Endothelial cell of umbilical vein (primary cell): Measurements from ENCODE around the gene GCSH. TPM values are rescaled to one million over a fixed set of nuclear protein-coding genes. Genes with fewer than 3 reads are reported as not detected.

Source experiments
- BruUV-seq: library from RNA; stranded (reverse); fragments of 400-500 nt; replicated peaks from 2 replicates; lab custom pipeline; 2021; lab: Mats Ljungman, UMichigan
- CTCF ChIA-PET: fragments of 300-600, 350-600 bp; sonication (Branson Sonifier 250); formaldehyde crosslinking; loops from one replicate; lab custom pipeline; 2021; ENCODE audit warnings: antibody characterized with exemption, inconsistent platforms; lab: Charles Lee
- POLR2A ChIA-PET: fragments of 300-600, 350-600 bp; sonication (Branson Sonifier 250); formaldehyde crosslinking; loops from one replicate; lab custom pipeline; 2021; ENCODE audit warnings: antibody characterized with exemption, inconsistent platforms; lab: Charles Lee
- DNase-seq: peaks from one replicate; pipeline ENCODE4 v3.0.0-alpha.2; 2011; ENCODE audit warnings: low read depth, low spot score
- FAIRE-seq: peaks from 2 replicates; lab custom pipeline; 2011; peaks lifted over from hg19 to GRCh38; lab: Jason Lieb, UNC
- H2AFZ ChIP-seq: 2 replicates; pipeline ENCODE4 v1.6.0; 2012; ENCODE audit warnings: low read depth, low read length, control low read depth, inconsistent platforms
- H3K27ac ChIP-seq: 2 replicates; pipeline ENCODE4 v1.5.1; 2011; ENCODE audit warnings: low read depth, mild to moderate bottlenecking, control low read depth, low read length, moderate library complexity; ENCODE audit not compliant: insufficient read depth
- H3K27me3 ChIP-seq, 2 experiments: 2 replicates each; pipeline versions ENCODE4 v1.6.0 to v1.6.1; 2011; ENCODE audit warnings: low read length in 2 of 2, mixed read lengths in 1 of 2; ENCODE audit not compliant: control insufficient read depth in 2 of 2, insufficient read depth in 2 of 2
- H3K36me3 ChIP-seq, 2 experiments: 2 replicates in 1 of 2; 3 replicates in 1 of 2; pipeline ENCODE4 v1.5.1; 2011; ENCODE audit warnings: low read length in 2 of 2, mild to moderate bottlenecking in 1 of 2, moderate library complexity in 1 of 2; ENCODE audit not compliant: control insufficient read depth in 2 of 2, insufficient read depth in 2 of 2; ENCODE audit errors: extremely low read depth in 1 of 2
- H3K4me1 ChIP-seq: 3 replicates; pipeline ENCODE4 v1.5.1; 2011; ENCODE audit warnings: mild to moderate bottlenecking, low read length; ENCODE audit not compliant: control insufficient read depth, insufficient read depth; ENCODE audit errors: extremely low read depth
- H3K4me2 ChIP-seq: 2 replicates; pipeline ENCODE4 v1.6.1; 2011; ENCODE audit warnings: low read length, control low read depth, mixed read lengths; ENCODE audit not compliant: insufficient read depth
- H3K4me3 ChIP-seq, 3 experiments: fragments of 200-600 bp in 1 of 3; sonication (generic), shearing (Covaris generic) in 1 of 3; replicated peaks in 1 of 3; 2 replicates each; pipeline ENCODE4 v1.5.1; 2011 to 2016; ENCODE audit warnings: control low read depth in 3 of 3, low read length in 3 of 3, mild to moderate bottlenecking in 2 of 3, inconsistent platforms in 1 of 3, low read depth in 1 of 3, moderate library complexity in 1 of 3; ENCODE audit not compliant: insufficient read depth in 1 of 3
- H3K79me2 ChIP-seq: 2 replicates; pipeline ENCODE4 v1.6.0; 2012; ENCODE audit warnings: low read length, inconsistent platforms; ENCODE audit not compliant: control insufficient read depth, insufficient read depth
- H3K9ac ChIP-seq: replicated peaks from 2 replicates; pipeline ENCODE3; 2011; ENCODE audit warnings: low read length, control low read depth; ENCODE audit not compliant: insufficient read depth; ENCODE audit errors: extremely low read depth
- H3K9me1 ChIP-seq: replicated peaks from 3 replicates; pipeline ENCODE4 v1.6.0; 2011; ENCODE audit warnings: mild to moderate bottlenecking, low read length; ENCODE audit not compliant: control insufficient read depth, insufficient read depth; ENCODE audit errors: extremely low read depth
- H3K9me3 ChIP-seq: replicated peaks from 2 replicates; pipeline ENCODE4 v1.5.1; 2012; ENCODE audit warnings: low read length, inconsistent platforms; ENCODE audit not compliant: control insufficient read depth, insufficient read depth
- H4K20me1 ChIP-seq: replicated peaks from 2 replicates; pipeline ENCODE3; 2011; ENCODE audit warnings: mild to moderate bottlenecking, low read length; ENCODE audit not compliant: control insufficient read depth, insufficient read depth; ENCODE audit errors: extremely low read depth
- EZH2 ChIP-seq: IDR thresholded peaks from 2 replicates; pipeline ENCODE4 v1.6.1; 2012; ENCODE audit warnings: borderline replicate concordance, low read depth, mild to moderate bottlenecking, moderate library complexity, low read length, inconsistent platforms; ENCODE audit not compliant: severe bottlenecking
- FOS ChIP-seq: IDR thresholded peaks from 2 replicates; pipeline ENCODE4 v1.6.1; 2011; ENCODE audit warnings: mild to moderate bottlenecking, low read length, moderate library complexity, borderline replicate concordance; ENCODE audit not compliant: insufficient read depth
- GATA2 ChIP-seq: IDR thresholded peaks from 2 replicates; pipeline ENCODE4 v1.7.0; 2011; ENCODE audit warnings: low read depth, mild to moderate bottlenecking, moderate library complexity, mixed read lengths, low read length; ENCODE audit not compliant: insufficient read length, insufficient read depth
- JUN ChIP-seq: IDR thresholded peaks from 2 replicates; pipeline ENCODE4 v1.6.1; 2011; ENCODE audit warnings: borderline replicate concordance, low read depth; ENCODE audit not compliant: insufficient read length, insufficient read depth
- POLR2A ChIP-seq: IDR thresholded peaks from 2 replicates; pipeline ENCODE4 v1.6.1; 2012; ENCODE audit warnings: low read depth, mild to moderate bottlenecking, control low read depth, low read length
- dilution Hi-C: fragments of 300-500 bp; cut with MboI; formaldehyde crosslinking; loops from one replicate; pipeline ENCODE4 v1.15.0; 2019; ENCODE audit warnings: low sequenced_read_pairs; ENCODE audit not compliant: extremely low pct_ligation_motif_present
- intact Hi-C: fragments of 100-400 bp; cut with micrococcal nuclease; formaldehyde crosslinking; loops from one replicate; pipeline ENCODE4 v1.10.0; 2022
- polyA plus RNA-seq, 4 experiments: library from polyadenylated mRNA; depleted of rRNA in 3 of 4; stranded (reverse) in 3 of 4; unstranded in 1 of 4; fragments of >200 nt; gene quantifications; 2 replicates each; pipeline versions ENCODE4 v1.2.1 to v1.2.3, GENCODE V29; 2011 to 2012; ENCODE audit warnings: missing spikeins in 1 of 4
- total RNA-seq: library from RNA; stranded (reverse); gene quantifications from 2 replicates; pipeline ENCODE4 v1.2.3, GENCODE V29; 2021
- TF ChIP-seq, protein P1 (sequence below): IDR thresholded peaks from 2 replicates; pipeline ENCODE4 v1.6.1; 2011; ENCODE audit not compliant: insufficient read depth, insufficient read length

GCSH gene
- total and polyA plus RNA-seq, 2 donors (not counting 3 experiments of a cell fraction or from before 2014, with no cell fraction given), result 6.9 to 31.1 TPM

DNA sequence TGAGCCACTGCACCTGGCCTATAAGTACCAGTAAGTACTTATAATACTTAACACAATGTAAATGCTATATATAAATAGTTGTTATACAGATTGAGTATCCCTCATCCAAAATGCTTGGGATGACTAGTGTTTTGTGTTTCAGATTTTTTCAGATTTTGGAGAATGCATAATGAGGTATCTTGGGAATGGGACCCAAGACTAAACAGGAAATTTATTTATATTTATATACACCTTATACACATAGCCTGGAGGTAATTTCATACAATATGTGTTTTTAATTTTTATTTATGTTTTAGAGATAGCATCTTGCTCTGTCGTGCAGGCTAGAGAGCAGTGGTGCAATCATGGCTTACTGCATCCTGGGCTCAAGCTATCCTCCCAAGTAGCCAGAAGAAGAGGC, 9.8 kb upstream of the GCSH start:
- no peak for TF ChIP-seq EZH2
- no peak for TF ChIP-seq POLR2A
- no peak for TF ChIP-seq FOS
- Histone ChIP-seq H3K36me3 (no peaks in the 10 kb centered on the region), H3K9me1 (no peaks in the 10 kb centered on the region), H3K4me3 (no peak overlapping the region), H3K27ac (no peak overlapping the region), H3K9ac (no peak overlapping the region), H3K79me2 (no peaks in the 10 kb centered on the region), H4K20me1 (no peaks in the 10 kb centered on the region), H3K27me3 (peaks cover 0 to 4% of the 10 kb centered on the region in 2 experiments), H2AFZ (no peak overlapping the region), H3K4me2 (no peak overlapping the region), H3K9me3 (no peaks in the 10 kb centered on the region), H3K4me1 (no peaks in the 10 kb centered on the region)
- intact Hi-C loops (no loop called here), dilution Hi-C loops (no loop called here)
- ChIA-PET CTCF (interaction anchor here (0.6 kb wide), 1 partner anchor 1390 kb away, joined by 4 read pairs; no protein-coding TSS in a partner anchor), POLR2A (no interaction called here)
- FAIRE-seq, result no peak
- BruUV-seq, result no TSS peak
- DNase-seq, result no peak

DNA sequence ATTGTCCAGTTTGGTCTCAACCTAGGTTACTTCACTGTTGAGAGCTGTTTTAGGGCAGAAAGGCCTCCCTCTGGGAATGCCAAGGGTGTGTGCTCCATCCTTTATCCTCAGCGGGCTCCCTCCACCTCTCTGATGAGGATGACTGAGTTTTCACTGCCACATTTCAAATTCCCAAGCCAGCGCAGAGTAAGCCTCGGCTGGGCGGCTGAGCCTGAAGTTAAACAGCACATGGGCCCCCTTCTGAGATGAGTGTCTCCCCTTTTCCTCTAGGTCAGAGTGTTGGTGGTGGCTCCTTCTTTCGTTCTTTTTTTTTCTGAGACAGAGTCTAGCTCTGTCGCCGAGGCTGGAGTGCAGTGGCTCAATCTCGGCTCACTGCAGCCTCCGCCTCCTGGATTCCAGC, 5.5 kb upstream of the GCSH start:
- peaks cover 2% of the 10 kb centered on the region for H3K4me1 ChIP-seq
- H3K79me2 ChIP-seq, result no peaks in the 10 kb centered on the region
- TF ChIP-seq, protein P1, sequence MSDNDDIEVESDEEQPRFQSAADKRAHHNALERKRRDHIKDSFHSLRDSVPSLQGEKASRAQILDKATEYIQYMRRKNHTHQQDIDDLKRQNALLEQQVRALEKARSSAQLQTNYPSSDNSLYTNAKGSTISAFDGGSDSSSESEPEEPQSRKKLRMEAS, result no peak
- TF ChIP-seq GATA2 (no peak), POLR2A (no peak), FOS (no peak), JUN (no peak)
- H3K36me3 ChIP-seq, result no peaks in the 10 kb centered on the region
- H3K27ac ChIP-seq, result no peak overlapping the region
- H3K27me3 ChIP-seq, result peaks cover 2 to 4% of the 10 kb centered on the region in 2 experiments
- no peaks in the 10 kb centered on the region for H3K9me3 ChIP-seq
- H2AFZ ChIP-seq, result no peak overlapping the region
- no peaks in the 10 kb centered on the region for H4K20me1 ChIP-seq
- H3K4me3 ChIP-seq, result no peak overlapping the region
- no peak overlapping the region for H3K4me2 ChIP-seq
- H3K9me1 ChIP-seq, result no peaks in the 10 kb centered on the region
- intact Hi-C loops (no loop called here), dilution Hi-C loops (no loop called here)
- POLR2A ChIA-PET, result no interaction called here
- CTCF ChIA-PET, result no interaction called here
- FAIRE-seq (no peak), DNase-seq (no peak)
- BruUV-seq, result no TSS peak
- H3K9ac ChIP-seq, result no peak overlapping the region
